Activated CD8-positive, alpha-beta T cell treated with anti-CD3 and anti-CD28 coated beads, Interleukin-2, amount 10 ng/mL, durations not matched to agents 7 days and 5 days (primary cell): ENCODE results near the gene PTPRCAP. TPM values are rescaled to one million over a fixed set of nuclear protein-coding genes. Genes with fewer than 3 reads are reported as not detected.
"Not testable (repeated sequence)": the region's sequence is repeated elsewhere in the genome, so short reads cannot be mapped to it uniquely, and the experiment has no call there.

Experiments used
- ATAC-seq: fragments of 150-1000 bp; cut with Tn5 transposase; one replicate; pipeline ENCODE4 v1.10.0; 2021; ENCODE audit warnings: moderate library complexity
- CTCF ChIA-PET: fragments of 350-600 bp; sonication (Branson Sonifier 250); formaldehyde crosslinking; loops from one replicate; lab custom pipeline; 2021; ENCODE audit warnings: antibody characterized with exemption; lab: Charles Lee
- POLR2A ChIA-PET: fragments of 350-600 bp; sonication (Branson Sonifier 250); formaldehyde crosslinking; loops from one replicate; lab custom pipeline; 2021; ENCODE audit warnings: antibody characterized with exemption; lab: Charles Lee
- DNase-seq: peaks from one replicate; pipeline ENCODE4 v3.0.0-alpha.2; 2020
- H3K27ac Mint-ChIP-seq: one replicate; pipeline ENCODE4 v1.8.0; 2021; ENCODE audit warnings: mild to moderate bottlenecking, mixed read lengths
- H3K27me3 Mint-ChIP-seq: one replicate; pipeline ENCODE4 v1.8.0; 2021; ENCODE audit warnings: low read depth, mixed read lengths
- H3K36me3 Mint-ChIP-seq: one replicate; pipeline ENCODE4 v1.8.0; 2021; ENCODE audit warnings: low read depth, mixed read lengths
- H3K4me1 Mint-ChIP-seq: one replicate; pipeline ENCODE4 v1.8.0; 2021; ENCODE audit warnings: low read depth, mixed read lengths
- H3K4me3 Mint-ChIP-seq: one replicate; pipeline ENCODE4 v1.8.0; 2021; ENCODE audit warnings: mild to moderate bottlenecking, mixed read lengths
- H3K9me3 Mint-ChIP-seq: one replicate; pipeline ENCODE4 v1.8.0; 2022; ENCODE audit warnings: mixed read lengths; ENCODE audit not compliant: insufficient read depth
- total RNA-seq, 2 experiments: library from RNA; stranded (reverse); gene quantifications; one replicate each; pipeline ENCODE4 v1.2.3, GENCODE V29; 2021

The PTPRCAP gene
- total RNA-seq, 2 experiments from 2014 or later, result 445 to 447 TPM

GRCh38 chr11:67406969-67407687 lies 30.4 kb downstream of the PTPRCAP start:
- peak overlapping the region; percentile 93 for H3K27ac Mint-ChIP-seq
- POLR2A ChIA-PET, result interaction anchor here (0.8 to 3.5 kb wide), 13 partner anchors 11 to 135 kb away, joined by 3 to 61 read pairs (median 4); partner anchors contain the start of genes AIP and PTPRCAP
- peaks cover 68% of the 10 kb centered on the region for H3K36me3 Mint-ChIP-seq
- peaks cover 77% of the 10 kb centered on the region for H3K4me1 Mint-ChIP-seq
- H3K4me3 Mint-ChIP-seq, result peak overlapping the region; percentile 92
- DNase-seq, result peak; percentile 48
- H3K27me3 Mint-ChIP-seq, result no peaks in the 10 kb centered on the region
- CTCF ChIA-PET, result interaction anchor here (0.7 to 3.4 kb wide), 9 partner anchors 12 to 145 kb away, joined by 3 to 35 read pairs (median 5); partner anchors contain the start of genes PTPRCAP, RAD9A and RPS6KB2
- H3K9me3 Mint-ChIP-seq, result no peaks in the 10 kb centered on the region
- no peak for ATAC-seq

- CTCF ChIA-PET, result interaction anchor here (0.7 to 3.4 kb wide), 7 partner anchors 12 to 144 kb away, joined by 3 to 35 read pairs (median 5); partner anchors contain the start of genes PTPRCAP and RPS6KB2
- peak overlapping the region; percentile 92 for H3K4me3 Mint-ChIP-seq
- ATAC-seq (no peak), DNase-seq (peak; percentile 25)
- H3K36me3 Mint-ChIP-seq, result peaks cover 68% of the 10 kb centered on the region
- H3K27ac Mint-ChIP-seq, result peak overlapping the region; percentile 93
- H3K27me3 Mint-ChIP-seq, result no peaks in the 10 kb centered on the region
- H3K4me1 Mint-ChIP-seq, result peaks cover 73% of the 10 kb centered on the region
- POLR2A ChIA-PET, result interaction anchor here (0.8 to 3.5 kb wide), 9 partner anchors 10 to 135 kb away, joined by 3 to 61 read pairs (median 4); partner anchors contain the start of gene PTPRCAP
- no peaks in the 10 kb centered on the region for H3K9me3 Mint-ChIP-seq
Measured at GRCh38 chr11:67406420-67406968, 31.0 kb downstream of the PTPRCAP start.

- no peaks in the 10 kb centered on the region for H3K9me3 Mint-ChIP-seq
- H3K27me3 Mint-ChIP-seq, result no peaks in the 10 kb centered on the region
- peaks cover 62% of the 10 kb centered on the region for H3K36me3 Mint-ChIP-seq
- peak; percentile 23 for DNase-seq
- ATAC-seq, result no peak
- H3K4me3 Mint-ChIP-seq, result peak overlapping the region; percentile 92
- ChIA-PET POLR2A (interaction anchor here (1.7 to 6.9 kb wide), 8 partner anchors 10 to 80 kb away, joined by 3 to 109 read pairs (median 20); partner anchors contain the start of genes PTPRCAP, RAD9A and RPS6KB2), CTCF (interaction anchor here (1.0 to 5.7 kb wide), 4 partner anchors 13 to 62 kb away, joined by 4 to 73 read pairs (median 6); partner anchors contain the start of gene PTPRCAP)
- H3K4me1 Mint-ChIP-seq, result peaks cover 68% of the 10 kb centered on the region
- peak overlapping the region; percentile 93 for H3K27ac Mint-ChIP-seq
Measured at GRCh38 chr11:67405688-67406339, 31.7 kb downstream of the PTPRCAP start.

- ChIA-PET POLR2A (interaction anchor here (1.7 to 6.9 kb wide), 8 partner anchors 9 to 80 kb away, joined by 3 to 109 read pairs (median 20); partner anchors contain the start of genes PTPRCAP, RAD9A and RPS6KB2), CTCF (interaction anchor here (0.6 to 5.7 kb wide), 7 partner anchors 14 to 100 kb away, joined by 3 to 73 read pairs (median 5); partner anchors contain the start of genes PITPNM1, PTPRCAP and RPS6KB2)
- peak; percentile 55 for DNase-seq
- Mint-ChIP-seq H3K9me3 (no peaks in the 10 kb centered on the region), H3K4me1 (peaks cover 67% of the 10 kb centered on the region), H3K27me3 (no peaks in the 10 kb centered on the region), H3K27ac (peak overlapping the region; percentile 93), H3K36me3 (peaks cover 63% of the 10 kb centered on the region), H3K4me3 (peak overlapping the region; percentile 92)
- ATAC-seq, result no peak
Measured at GRCh38 chr11:67405196-67405567, 32.3 kb downstream of the PTPRCAP start.

- peaks cover 64% of the 10 kb centered on the region for H3K36me3 Mint-ChIP-seq
- POLR2A ChIA-PET, result interaction anchor here (0.6 to 6.9 kb wide), 12 partner anchors 8 to 127 kb away, joined by 3 to 109 read pairs (median 10); partner anchors contain the start of genes AIP, PTPRCAP, RAD9A and RPS6KB2
Measured at GRCh38 chr11:67404515-67405195, 32.8 kb downstream of the PTPRCAP start.

GRCh38 chr11:67403085-67403484 lies 34.4 kb downstream of the PTPRCAP start:
- not testable (repeated sequence) for DNase-seq, ATAC-seq, H3K27me3 Mint-ChIP-seq, H3K9me3 Mint-ChIP-seq
- H3K27ac Mint-ChIP-seq, result peak overlapping the region; percentile 93
- peak overlapping the region; percentile 92 for H3K4me3 Mint-ChIP-seq
- H3K4me1 Mint-ChIP-seq, result peaks cover 66% of the 10 kb centered on the region
- H3K36me3 Mint-ChIP-seq, result peaks cover 68% of the 10 kb centered on the region
- POLR2A ChIA-PET, result interaction anchor here (0.6 to 6.9 kb wide), 11 partner anchors 9 to 212 kb away, joined by 3 to 109 read pairs (median 27); partner anchors contain the start of genes POLD4, PTPRCAP, RAD9A and RPS6KB2
- CTCF ChIA-PET, result interaction anchor here (0.7 to 5.7 kb wide), 9 partner anchors 9 to 211 kb away, joined by 3 to 73 read pairs (median 6); partner anchors contain the start of genes POLD4, PTPRCAP and RAD9A

More at GRCh38 chr11:67404515-67405195, 32.8 kb downstream of the PTPRCAP start:
- H3K9me3 Mint-ChIP-seq, result no peaks in the 10 kb centered on the region
- H3K4me1 Mint-ChIP-seq, result peaks cover 64% of the 10 kb centered on the region
- peak overlapping the region; percentile 93 for H3K27ac Mint-ChIP-seq
- DNase-seq (peak; percentile 79), ATAC-seq (no peak)
- CTCF ChIA-PET, result interaction anchor here (0.6 to 5.7 kb wide), 11 partner anchors 8 to 101 kb away, joined by 3 to 73 read pairs (median 5); partner anchors contain the start of genes PITPNM1, PTPRCAP, RPS6KB2 and TMEM134
- H3K4me3 Mint-ChIP-seq, result peak overlapping the region; percentile 92
- no peaks in the 10 kb centered on the region for H3K27me3 Mint-ChIP-seq

- ChIA-PET POLR2A (interaction anchor here (0.6 to 6.9 kb wide), 16 partner anchors 10 to 140 kb away, joined by 3 to 109 read pairs (median 7); partner anchors contain the start of genes AIP, CDK2AP2, PITPNM1 and POLD4), CTCF (interaction anchor here (0.8 to 5.7 kb wide), 25 partner anchors 11 to 228 kb away, joined by 3 to 73 read pairs (median 5); partner anchors contain the start of genes AIP, CDK2AP2, GSTP1 and NUDT8)
- H3K9me3 Mint-ChIP-seq, ATAC-seq, H3K27me3 Mint-ChIP-seq: not testable (repeated sequence)
- H3K4me3 Mint-ChIP-seq, result peak overlapping the region; percentile 62
- peak; percentile 20 for DNase-seq
- peaks cover 66% of the 10 kb centered on the region for H3K4me1 Mint-ChIP-seq
- H3K27ac Mint-ChIP-seq, result peak overlapping the region; percentile 93
- peaks cover 68% of the 10 kb centered on the region for H3K36me3 Mint-ChIP-seq
Measured at GRCh38 chr11:67402192-67402839, 35.2 kb downstream of the PTPRCAP start.

GRCh38 chr11:67401495-67402191 lies 35.8 kb downstream of the PTPRCAP start, which contains the start of gene PPP1CA:
Gene PPP1CA, minus strand, starts transcription at chr11:67401858. Its CDS starts 76 bp downstream, at chr11:67401782.
- H3K36me3 Mint-ChIP-seq, result peaks cover 67% of the 10 kb centered on the region
- H3K4me1 Mint-ChIP-seq, result peaks cover 65% of the 10 kb centered on the region
- H3K27ac Mint-ChIP-seq, result peak within 1 kb of the TSS; percentile 93

GRCh38 chr11:67400942-67401494 lies 36.5 kb downstream of the PTPRCAP start:
- POLR2A ChIA-PET, result interaction anchor here (1.0 to 6.9 kb wide), 13 partner anchors 10 to 139 kb away, joined by 3 to 109 read pairs (median 8); partner anchors contain the start of genes CDK2AP2, POLD4, PTPRCAP and RAD9A

More at GRCh38 chr11:67401495-67402191, 35.8 kb downstream of the PTPRCAP start, which contains the start of gene PPP1CA:
- Mint-ChIP-seq H3K4me3 (peak within 1 kb of the TSS; percentile 90), H3K9me3 (no peaks in the 10 kb centered on the region), H3K27me3 (no peaks in the 10 kb centered on the region)
- peak; percentile 92 for DNase-seq
- CTCF ChIA-PET, result interaction anchor here (0.6 to 5.7 kb wide), 29 partner anchors 10 to 228 kb away, joined by 3 to 73 read pairs (median 5); partner anchors contain the start of genes AIP, CDK2AP2, GSTP1 and NUDT8
- ATAC-seq, result peak; percentile 74
- POLR2A ChIA-PET, result interaction anchor here (0.6 to 6.9 kb wide), 16 partner anchors 10 to 140 kb away, joined by 3 to 109 read pairs (median 7); partner anchors contain the start of genes AIP, CDK2AP2, PITPNM1 and POLD4

More at GRCh38 chr11:67400942-67401494, 36.5 kb downstream of the PTPRCAP start:
- DNase-seq, result no peak
- peak overlapping the region; percentile 86 for H3K27ac Mint-ChIP-seq
- no peaks in the 10 kb centered on the region for H3K27me3 Mint-ChIP-seq
- CTCF ChIA-PET, result interaction anchor here (0.6 to 5.7 kb wide), 28 partner anchors 9 to 229 kb away, joined by 3 to 73 read pairs (median 5); partner anchors contain the start of genes AIP, CDK2AP2, GSTP1 and NUDT8
- H3K36me3 Mint-ChIP-seq, result peaks cover 66% of the 10 kb centered on the region
- peaks cover 65% of the 10 kb centered on the region for H3K4me1 Mint-ChIP-seq
- H3K4me3 Mint-ChIP-seq, result peak overlapping the region; percentile 90
- ATAC-seq, result no peak
- H3K9me3 Mint-ChIP-seq, result no peaks in the 10 kb centered on the region
